GM19455 (cell line): ENCODE results near the gene HAUS3.
A peak's percentile ranks its signal among the peaks of the same experiment; 100 is the strongest.

Experiments
- ATAC-seq: cut with Tn5 transposase; IDR thresholded peaks from one replicate; pipeline ENCODE4 v1.9.1; 2021; ENCODE audit not compliant: unreplicated experiment

Gene HAUS3

GRCh38 chr4:2241410-2242353 lies at the start of gene HAUS3, which contains the start of gene POLN:
Gene HAUS3, minus strand, starts transcription at chr4:2242121. Its CDS starts 1,175 bp downstream, at chr4:2240946.
Gene POLN, minus strand, starts transcription at chr4:2242121. Its CDS starts 12,890 bp downstream, at chr4:2229231.
- peak; percentile 80 for ATAC-seq

GRCh38 chr4:2290974-2291704 lies 49.2 kb upstream of the HAUS3 start:
- ATAC-seq = no peak

GRCh38 chr4:2290488-2290887 lies 48.6 kb upstream of the HAUS3 start:
- ATAC-seq = no peak

GRCh38 chr4:2289955-2290333 lies 48.0 kb upstream of the HAUS3 start:
- ATAC-seq = no peak

GRCh38 chr4:2289311-2289954 lies 47.5 kb upstream of the HAUS3 start:
- ATAC-seq = no peak

GRCh38 chr4:2288051-2288541 lies 46.2 kb upstream of the HAUS3 start:
- ATAC-seq = no peak

- ATAC-seq = no peak
Measured at GRCh38 chr4:2287594-2287915, 45.6 kb upstream of the HAUS3 start.

GRCh38 chr4:2286904-2287593 lies 45.1 kb upstream of the HAUS3 start:
- ATAC-seq = no peak

- ATAC-seq = no peak
Measured at GRCh38 chr4:2285613-2286381, 43.9 kb upstream of the HAUS3 start.

GRCh38 chr4:2284934-2285612 lies 43.2 kb upstream of the HAUS3 start:
- no peak for ATAC-seq

- ATAC-seq = no peak
Measured at GRCh38 chr4:2284161-2284933, 42.4 kb upstream of the HAUS3 start.

GRCh38 chr4:2283199-2283711 lies 41.3 kb upstream of the HAUS3 start:
- no peak for ATAC-seq

- ATAC-seq = peak; percentile 69
Measured at GRCh38 chr4:2281575-2282343, 39.8 kb upstream of the HAUS3 start.

- ATAC-seq = no peak
Measured at GRCh38 chr4:2280531-2281300, 38.8 kb upstream of the HAUS3 start.

- no peak for ATAC-seq
Measured at GRCh38 chr4:2277956-2278355, 36.0 kb upstream of the HAUS3 start.

GRCh38 chr4:2276581-2277325 lies 34.8 kb upstream of the HAUS3 start:
- ATAC-seq = no peak
